A549 (cell line): ENCODE data around the gene OTOR. TPM values are rescaled to one million over a fixed set of nuclear protein-coding genes. Genes with fewer than 3 reads are reported as not detected.

Experiments used
- ATAC-seq, 2 experiments: fragments of 200-7000 bp in 1 of 2; fragments of >200 bp in 1 of 2; cut with Nextera tagmentation in 1 of 2; cut with Tn5 transposase in 1 of 2; 3 replicates each; pipeline versions ENCODE4 v1.8.0 to v1.9.1; 2018 to 2020; ENCODE audit warnings: mild to moderate bottlenecking in 1 of 2, moderate library complexity in 1 of 2
- CTCF ChIA-PET: fragments of 300-600 bp; sonication (Branson Sonifier 250); formaldehyde crosslinking; extraction: SDS; loops from one replicate; lab custom pipeline; 2021; ENCODE audit warnings: antibody characterized with exemption, inconsistent platforms; lab: Yijun Ruan, JAX
- POLR2A ChIA-PET: fragments of 350-600 bp; formaldehyde crosslinking; extraction: SDS; loops from one replicate; lab custom pipeline; 2021; ENCODE audit warnings: antibody characterized with exemption, inconsistent platforms; lab: Yijun Ruan, JAX
- DNase-seq, 2 experiments: peaks; one replicate each; pipeline versions ENCODE4 v3.0.0 to v3.0.0-alpha.2; 2011 to 2016; ENCODE audit warnings: low read depth in 1 of 2, low spot score in 1 of 2
- FAIRE-seq: peaks from 2 replicates; lab custom pipeline; 2011; peaks lifted over from hg19 to GRCh38; lab: Jason Lieb, UNC
- H3K27ac ChIP-seq, 2 experiments: fragments of >200 bp; sonication (Bioruptor Twin); formaldehyde crosslinking; 3 replicates each; pipeline ENCODE4 v1.5.1; 2016 to 2017
- H3K4me1 ChIP-seq: fragments of >200 bp; sonication (Bioruptor Twin); formaldehyde crosslinking; 3 replicates; pipeline ENCODE4 v1.6.1; 2016
- H3K4me2 ChIP-seq: fragments of >200 bp; sonication (Bioruptor Twin); formaldehyde crosslinking; 3 replicates; pipeline ENCODE4 v1.6.1; 2016
- H3K4me3 ChIP-seq: fragments of >200 bp; sonication (Bioruptor Twin); formaldehyde crosslinking; 3 replicates; pipeline ENCODE4 v1.5.1; 2016
- H3K9me3 ChIP-seq: fragments of >200 bp; sonication (Bioruptor Twin); formaldehyde crosslinking; 3 replicates; pipeline ENCODE4 v1.6.1; 2016
- BCL3 ChIP-seq: fragments of >200 bp; sonication (Bioruptor Twin); formaldehyde crosslinking; IDR thresholded peaks from 3 replicates; pipeline ENCODE4 v1.6.1; 2016
- CBX2 ChIP-seq: fragments of 200-600 bp; sonication (generic); IDR thresholded peaks from 2 replicates; pipeline ENCODE4 v1.6.1; 2016; ENCODE audit warnings: low read depth, mild to moderate bottlenecking, borderline replicate concordance
- CEBPB ChIP-seq, 2 experiments: fragments of >200 bp in 1 of 2; sonication (Bioruptor Twin) in 1 of 2; formaldehyde crosslinking in 1 of 2; IDR thresholded peaks; 2 replicates each; pipeline ENCODE4 v1.6.1; 2012 to 2016
- CHD4 ChIP-seq: fragments of 200-600 bp; sonication (generic); IDR thresholded peaks from 2 replicates; pipeline ENCODE4 v1.6.1; 2016; ENCODE audit warnings: antibody characterized with exemption, mild to moderate bottlenecking, borderline replicate concordance
- EHF ChIP-seq: fragments of 250-450 bp; sonication (Bioruptor Pico); IDR thresholded peaks from 2 replicates; pipeline ENCODE4 v1.5.0; 2020; ENCODE audit warnings: mild to moderate bottlenecking
- EHMT2 ChIP-seq: fragments of 200-600 bp; sonication (generic); IDR thresholded peaks from 2 replicates; pipeline ENCODE4 v1.6.1; 2016; ENCODE audit warnings: antibody characterized with exemption, low read depth, mild to moderate bottlenecking, moderate library complexity
- ESRRA ChIP-seq: fragments of 150-350 bp; IDR thresholded peaks from 2 replicates; pipeline ENCODE4 v1.6.1; 2014; ENCODE audit warnings: mild to moderate bottlenecking, low read length, borderline replicate concordance
- HOXA7 ChIP-seq: fragments of 250-450 bp; sonication (Bioruptor Pico); IDR thresholded peaks from 2 replicates; pipeline ENCODE4 v1.5.0; 2020; ENCODE audit warnings: mild to moderate bottlenecking, moderate library complexity
- HOXB13 ChIP-seq: fragments of 250-450 bp; sonication (Bioruptor Pico); IDR thresholded peaks from 2 replicates; pipeline ENCODE4 v1.5.0; 2020; ENCODE audit warnings: low read depth, mild to moderate bottlenecking, moderate library complexity
- HOXB5 ChIP-seq: fragments of 250-450 bp; sonication (Bioruptor Pico); IDR thresholded peaks from 2 replicates; pipeline ENCODE4 v1.5.0; 2020; ENCODE audit warnings: mild to moderate bottlenecking, moderate library complexity
- MAFK ChIP-seq: fragments of 450-650 bp; IDR thresholded peaks from 2 replicates; pipeline ENCODE4 v1.6.1; 2014; ENCODE audit not compliant: partially characterized antibody
- MYC ChIP-seq: IDR thresholded peaks from 2 replicates; pipeline ENCODE4 v1.6.1; 2012; ENCODE audit warnings: mild to moderate bottlenecking, inconsistent platforms, low read length, improper control_type of control experiment, borderline replicate concordance
- PBX3 ChIP-seq: IDR thresholded peaks from 2 replicates; pipeline ENCODE4 v1.6.1; 2012
- PHF8 ChIP-seq: fragments of 200-600 bp; sonication (generic); IDR thresholded peaks from 2 replicates; pipeline ENCODE4 v1.6.1; 2016; ENCODE audit warnings: low read depth, mild to moderate bottlenecking, antibody characterized with exemption, moderate library complexity, borderline replicate concordance
- RNF2 ChIP-seq: fragments of 200-600 bp; sonication (generic); IDR thresholded peaks from 2 replicates; pipeline ENCODE4 v1.6.1; 2016; ENCODE audit warnings: low read depth, mild to moderate bottlenecking, antibody characterized with exemption, moderate library complexity, borderline replicate concordance
- SMC3 ChIP-seq: fragments of >200 bp; sonication (Bioruptor Twin); formaldehyde crosslinking; IDR thresholded peaks from 3 replicates; pipeline ENCODE4 v1.6.1; 2018; ENCODE audit warnings: inconsistent platforms
- TP53 ChIP-seq: fragments of 250-450 bp; sonication (Bioruptor Pico); IDR thresholded peaks from 2 replicates; pipeline ENCODE4 v1.5.0; 2021; ENCODE audit warnings: mild to moderate bottlenecking, moderate library complexity
- ZC3H11A ChIP-seq: fragments of 450-650 bp; IDR thresholded peaks from 2 replicates; pipeline ENCODE4 v1.6.1; 2014; ENCODE audit warnings: antibody characterized with exemption, mild to moderate bottlenecking
- WGBS: methylation state at CpG from one replicate; pipeline ENCODE4 v1.1.6; 2017; ENCODE audit errors: missing lambda C conversion rate; 5-methylcytosine and 5-hydroxymethylcytosine counted together
- polyA plus RNA-seq, 4 experiments: library from polyadenylated mRNA; depleted of rRNA in 3 of 4; stranded (reverse); fragments of >200 nt; fragmentation: RNase III in 1 of 4; extraction: RNeasy Plus Mini Kit Qiagen cat#74134 plus additional on column Dnase treatment in 1 of 4; gene quantifications; 2 replicates in 3 of 4; 3 replicates in 1 of 4; pipeline ENCODE4 v1.2.3, GENCODE V29; 2011 to 2017
- TF ChIP-seq, protein P1 (sequence below): fragments of >200 bp; sonication (Bioruptor Twin); formaldehyde crosslinking; IDR thresholded peaks from 3 replicates; pipeline ENCODE4 v1.5.1; 2016
- TF ChIP-seq, protein P2 (sequence below): fragments of 150-350 bp; IDR thresholded peaks from 2 replicates; pipeline ENCODE4 v1.6.1; 2014; ENCODE audit warnings: low read depth, mild to moderate bottlenecking, low read length
- TF ChIP-seq, protein P3 (sequence below): IDR thresholded peaks from 2 replicates; pipeline ENCODE4 v1.6.1; 2012

Gene OTOR
- polyA plus RNA-seq, 2 of the 4 experiments (the other 2 are of a cell fraction): not detected

DNA sequence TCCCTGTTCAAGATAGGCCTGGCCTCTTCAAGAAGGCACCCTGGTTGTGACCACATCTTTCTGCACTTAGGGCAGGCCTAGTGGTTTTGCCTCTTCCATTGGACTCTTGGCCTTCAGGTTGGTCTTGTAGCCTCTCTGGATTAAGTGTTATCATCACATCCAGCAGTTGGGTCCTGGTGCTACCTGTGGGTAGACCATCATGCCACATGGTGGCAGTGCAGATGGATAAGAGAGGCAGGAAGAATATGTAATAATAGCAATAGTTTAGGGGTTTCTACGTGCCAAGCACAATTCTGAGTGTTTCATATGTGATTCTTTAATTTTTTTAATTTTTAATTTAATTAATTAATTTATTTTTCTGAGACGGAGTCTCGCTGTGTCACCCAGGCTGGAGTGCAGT, 46.9 kb upstream of the OTOR start:
- Histone ChIP-seq H3K4me2 (no peak overlapping the region), H3K27ac (no peak overlapping the region), H3K9me3 (peaks cover 2% of the 10 kb centered on the region; the same call in 1 of the 3 replicates), H3K4me1 (no peaks in the 10 kb centered on the region), H3K4me3 (no peak overlapping the region)
- TF ChIP-seq RNF2: no peak
- no peak for TF ChIP-seq MYC
- TF ChIP-seq, protein P1, sequence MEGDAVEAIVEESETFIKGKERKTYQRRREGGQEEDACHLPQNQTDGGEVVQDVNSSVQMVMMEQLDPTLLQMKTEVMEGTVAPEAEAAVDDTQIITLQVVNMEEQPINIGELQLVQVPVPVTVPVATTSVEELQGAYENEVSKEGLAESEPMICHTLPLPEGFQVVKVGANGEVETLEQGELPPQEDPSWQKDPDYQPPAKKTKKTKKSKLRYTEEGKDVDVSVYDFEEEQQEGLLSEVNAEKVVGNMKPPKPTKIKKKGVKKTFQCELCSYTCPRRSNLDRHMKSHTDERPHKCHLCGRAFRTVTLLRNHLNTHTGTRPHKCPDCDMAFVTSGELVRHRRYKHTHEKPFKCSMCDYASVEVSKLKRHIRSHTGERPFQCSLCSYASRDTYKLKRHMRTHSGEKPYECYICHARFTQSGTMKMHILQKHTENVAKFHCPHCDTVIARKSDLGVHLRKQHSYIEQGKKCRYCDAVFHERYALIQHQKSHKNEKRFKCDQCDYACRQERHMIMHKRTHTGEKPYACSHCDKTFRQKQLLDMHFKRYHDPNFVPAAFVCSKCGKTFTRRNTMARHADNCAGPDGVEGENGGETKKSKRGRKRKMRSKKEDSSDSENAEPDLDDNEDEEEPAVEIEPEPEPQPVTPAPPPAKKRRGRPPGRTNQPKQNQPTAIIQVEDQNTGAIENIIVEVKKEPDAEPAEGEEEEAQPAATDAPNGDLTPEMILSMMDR: peak; percentile 14; the same call in 1 of the 3 replicates
- ChIA-PET POLR2A (no interaction called here), CTCF (interaction anchor here (1.5 to 1.6 kb wide), 2 partner anchors 9 to 61 kb away, joined by 4 read pairs; no protein-coding TSS in a partner anchor)
- ATAC-seq: peak; percentile 75 to 77; a peak in 3 of 6 replicates
- peak in 1 of 2 experiments; percentile 33 for DNase-seq
- FAIRE-seq: no peak
- WGBS: 62% methylated on average over 3 of the region's 3 CpGs

DNA sequence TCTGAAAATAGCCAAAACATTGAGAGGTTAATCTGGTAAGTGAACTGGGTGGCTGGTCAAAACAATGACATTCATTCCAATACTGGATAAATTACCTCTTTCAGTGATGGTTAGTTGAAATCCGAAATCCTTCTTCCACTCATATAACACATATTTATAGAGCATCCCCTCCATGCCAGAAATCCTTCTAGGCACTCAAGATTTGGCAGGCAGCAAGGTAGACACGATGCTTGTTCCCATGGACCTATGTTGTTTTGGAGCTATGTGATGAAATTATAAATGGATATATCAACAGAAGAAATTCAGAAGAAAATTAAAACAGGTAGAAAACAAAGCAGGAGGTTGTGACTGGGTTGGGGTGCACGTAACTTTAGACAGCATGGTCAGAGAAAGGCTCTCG, 44.6 kb upstream of the OTOR start:
- FAIRE-seq: no peak
- no peak for TF ChIP-seq PHF8
- TF ChIP-seq ESRRA: no peak
- no peak for TF ChIP-seq ZC3H11A
- no peak for TF ChIP-seq SMC3
- no peak for TF ChIP-seq CEBPB (IDR thresholded peaks at IDR 0.05)
- no peak for TF ChIP-seq MAFK
- TF ChIP-seq, all 56 proteins: peak for 0
- WGBS: 11% methylated on average over 4 of the region's 4 CpGs
- Histone ChIP-seq H3K9me3 (peaks cover 5% of the 10 kb centered on the region; the same call in 1 of the 3 replicates), H3K4me3 (no peak overlapping the region), H3K4me1 (no peaks in the 10 kb centered on the region), H3K4me2 (no peak overlapping the region), H3K27ac (no peak overlapping the region)
- ChIA-PET CTCF (no interaction called here), POLR2A (no interaction called here)
- DNase-seq (no peak), ATAC-seq (no peak)

GRCh38 chr20:16707674-16708073, 40.5 kb upstream of the OTOR start:
- H3K9me3 ChIP-seq: peaks cover 5% of the 10 kb centered on the region; the same call in 1 of the 3 replicates
- TF ChIP-seq CHD4: no peak
- TF ChIP-seq, all 56 proteins: peak for 0
- POLR2A ChIA-PET: no interaction called here
- Histone ChIP-seq H3K4me2 (no peak overlapping the region), H3K4me1 (no peaks in the 10 kb centered on the region), H3K27ac (no peak overlapping the region), H3K4me3 (no peak overlapping the region)
- ATAC-seq: no peak
- 23% methylated on average over 3 of the region's 3 CpGs for WGBS
- no peak for FAIRE-seq
- DNase-seq: no peak
- CTCF ChIA-PET: no interaction called here

GRCh38 chr20:16708602-16709001, 39.6 kb upstream of the OTOR start:
- POLR2A ChIA-PET: no interaction called here
- TF ChIP-seq, protein P2, sequence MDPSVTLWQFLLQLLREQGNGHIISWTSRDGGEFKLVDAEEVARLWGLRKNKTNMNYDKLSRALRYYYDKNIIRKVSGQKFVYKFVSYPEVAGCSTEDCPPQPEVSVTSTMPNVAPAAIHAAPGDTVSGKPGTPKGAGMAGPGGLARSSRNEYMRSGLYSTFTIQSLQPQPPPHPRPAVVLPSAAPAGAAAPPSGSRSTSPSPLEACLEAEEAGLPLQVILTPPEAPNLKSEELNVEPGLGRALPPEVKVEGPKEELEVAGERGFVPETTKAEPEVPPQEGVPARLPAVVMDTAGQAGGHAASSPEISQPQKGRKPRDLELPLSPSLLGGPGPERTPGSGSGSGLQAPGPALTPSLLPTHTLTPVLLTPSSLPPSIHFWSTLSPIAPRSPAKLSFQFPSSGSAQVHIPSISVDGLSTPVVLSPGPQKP: no peak
- no peak for TF ChIP-seq HOXA7 (CRISPR knock-in tag)
- TF ChIP-seq, protein P3, sequence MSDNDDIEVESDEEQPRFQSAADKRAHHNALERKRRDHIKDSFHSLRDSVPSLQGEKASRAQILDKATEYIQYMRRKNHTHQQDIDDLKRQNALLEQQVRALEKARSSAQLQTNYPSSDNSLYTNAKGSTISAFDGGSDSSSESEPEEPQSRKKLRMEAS: no peak
- TF ChIP-seq RNF2: no peak
- TF ChIP-seq PBX3: no peak
- no peak for TF ChIP-seq BCL3
- no peak for TF ChIP-seq CBX2
- no peak for TF ChIP-seq EHMT2
- TF ChIP-seq HOXB13 (CRISPR knock-in tag): no peak
- no peak for TF ChIP-seq TP53 (CRISPR knock-in tag)
- TF ChIP-seq EHF (CRISPR knock-in tag): no peak
- TF ChIP-seq, protein P1: no peak
- TF ChIP-seq MAFK: no peak
- TF ChIP-seq HOXB5: no peak
- CTCF ChIA-PET: interaction anchor here (1.4 kb wide), 1 partner anchor 53 kb away, joined by 4 read pairs; no protein-coding TSS in a partner anchor

More at GRCh38 chr20:16708602-16709001, 39.6 kb upstream of the OTOR start:
- H3K9me3 ChIP-seq: peaks cover 5% of the 10 kb centered on the region; the same call in 1 of the 3 replicates
- no peak for DNase-seq
- no peak overlapping the region for H3K4me2 ChIP-seq
- no peak overlapping the region for H3K27ac ChIP-seq
- no peak for FAIRE-seq
- no peak for ATAC-seq
- no peaks in the 10 kb centered on the region for H3K4me1 ChIP-seq
- no peak overlapping the region for H3K4me3 ChIP-seq
